ENCODE data around the gene SECISBP2.

The SECISBP2 gene

DNA sequence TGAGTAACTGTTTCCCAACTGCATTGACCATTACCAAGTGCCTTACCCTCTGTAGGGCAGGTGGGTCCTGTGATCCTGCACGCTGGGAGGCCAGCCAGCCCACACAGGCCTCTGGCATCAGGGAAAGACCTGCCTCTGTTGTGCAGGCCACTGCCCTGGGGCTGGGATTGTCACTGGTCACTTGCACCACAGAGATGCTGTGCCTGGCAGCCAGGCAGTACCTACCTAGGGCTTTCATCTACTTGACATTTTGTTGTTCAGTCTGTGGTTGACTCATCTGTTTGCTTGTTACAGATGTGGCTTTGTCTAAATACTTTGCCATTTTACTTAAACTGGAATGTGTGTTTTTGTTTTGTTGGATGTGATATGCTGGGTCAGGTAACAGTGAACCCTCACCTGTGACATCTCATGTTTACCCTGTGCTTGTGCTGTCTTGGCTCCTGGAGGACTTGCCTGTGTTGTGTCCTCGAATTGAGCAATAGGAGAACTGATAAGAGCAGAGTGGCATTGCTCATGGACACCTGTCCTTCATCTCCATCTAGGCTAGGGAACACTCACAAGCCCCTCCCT is 32.8 kb downstream of the SECISBP2 start:
- no peak for DNase-seq (ENCODE audit: low read depth)

DNA sequence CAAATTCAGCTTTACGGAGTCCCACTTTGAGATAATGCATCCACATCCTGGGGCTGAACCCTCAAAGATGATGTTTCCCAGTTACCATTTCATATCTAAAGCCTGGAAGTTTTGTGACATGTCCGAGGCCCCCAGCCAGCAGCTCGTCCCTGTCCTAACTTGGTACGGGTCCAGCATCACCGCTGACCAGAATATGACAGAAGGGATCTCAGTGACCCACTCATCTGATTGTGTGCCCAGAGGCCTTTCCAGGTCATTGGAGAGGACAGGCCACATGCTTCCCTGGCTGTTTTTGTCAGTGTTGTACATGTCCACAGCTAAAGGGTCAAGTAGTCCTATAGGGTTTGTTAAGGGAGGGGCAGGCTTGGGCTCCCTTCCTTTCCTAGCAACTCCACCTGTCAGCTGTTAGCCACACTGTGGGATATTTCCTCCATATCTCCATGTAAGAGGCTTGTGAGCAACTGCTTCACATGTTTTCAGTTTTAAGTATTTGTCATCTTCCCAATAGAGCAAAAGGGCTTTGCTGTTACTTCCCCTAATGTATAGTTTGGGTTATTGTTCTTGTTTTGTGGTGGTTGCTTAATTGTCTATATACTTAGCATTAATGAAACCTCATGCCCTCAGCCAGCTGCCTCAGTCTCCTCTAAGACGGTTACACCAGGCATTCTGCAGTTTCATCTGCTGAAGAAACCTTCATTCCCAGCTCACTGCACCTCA is 33.4 kb downstream of the SECISBP2 start:
- DNase-seq (ENCODE audit: low read depth): no peak

DNA sequence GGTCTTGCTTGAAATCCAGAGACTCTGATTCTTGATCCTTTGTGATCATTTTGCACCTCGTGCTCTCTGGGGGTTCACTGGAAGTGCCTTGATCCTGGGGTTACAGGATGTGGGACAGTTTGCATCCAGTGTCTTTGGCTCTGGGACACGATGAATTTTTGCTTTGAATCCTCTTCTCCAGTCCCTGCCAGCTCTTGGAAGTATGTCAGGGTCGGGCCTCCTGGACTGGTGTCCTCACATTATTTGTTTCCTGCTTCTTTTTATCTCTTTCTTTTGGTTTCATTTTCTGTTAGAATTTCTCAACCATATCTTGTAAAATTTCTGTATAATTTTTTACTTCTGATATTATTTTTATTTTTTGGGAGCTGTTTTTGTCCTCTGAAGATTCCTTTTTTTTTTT is 34.2 kb downstream of the SECISBP2 start:
- no peak for DNase-seq (ENCODE audit: low read depth)

DNA sequence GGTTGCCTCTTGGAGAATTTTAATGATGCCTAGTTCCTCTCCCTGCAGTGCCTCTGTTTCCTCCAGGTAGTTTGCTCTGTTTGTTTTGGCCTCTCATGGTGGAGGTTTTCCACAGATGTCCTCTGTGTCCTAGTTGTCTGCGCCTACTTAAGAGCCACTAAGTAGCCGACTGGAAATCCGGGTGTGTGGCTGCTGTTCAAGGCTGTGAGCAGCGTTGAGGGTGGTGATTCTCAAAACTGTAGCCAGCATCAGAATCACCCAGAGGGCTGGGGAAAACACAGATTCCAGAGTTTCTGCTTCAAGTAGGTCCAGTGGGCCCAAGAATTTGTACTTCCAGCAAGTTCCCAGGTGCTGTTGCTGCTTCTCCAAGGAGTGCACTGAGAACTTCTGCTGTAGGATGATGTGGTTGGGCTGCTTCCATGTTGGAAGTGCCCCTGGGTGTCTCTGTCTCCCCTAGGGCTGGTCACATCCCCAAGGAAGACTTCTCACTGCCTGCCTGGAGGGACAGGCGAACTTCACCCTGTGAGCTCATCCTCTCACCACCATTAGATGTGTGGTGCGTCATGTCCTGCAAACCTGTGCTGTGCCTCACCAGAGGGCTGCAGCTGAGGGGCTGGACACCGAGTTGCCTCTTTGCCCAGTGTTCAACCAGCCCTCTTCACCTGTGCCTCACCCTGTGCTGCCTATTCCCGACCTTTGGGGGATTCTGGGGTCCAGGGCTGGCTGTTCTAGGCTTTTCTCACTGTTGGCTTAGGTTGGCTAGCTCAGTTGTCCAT is 34.8 kb downstream of the SECISBP2 start:
- no peak for DNase-seq (ENCODE audit: low read depth)

DNA sequence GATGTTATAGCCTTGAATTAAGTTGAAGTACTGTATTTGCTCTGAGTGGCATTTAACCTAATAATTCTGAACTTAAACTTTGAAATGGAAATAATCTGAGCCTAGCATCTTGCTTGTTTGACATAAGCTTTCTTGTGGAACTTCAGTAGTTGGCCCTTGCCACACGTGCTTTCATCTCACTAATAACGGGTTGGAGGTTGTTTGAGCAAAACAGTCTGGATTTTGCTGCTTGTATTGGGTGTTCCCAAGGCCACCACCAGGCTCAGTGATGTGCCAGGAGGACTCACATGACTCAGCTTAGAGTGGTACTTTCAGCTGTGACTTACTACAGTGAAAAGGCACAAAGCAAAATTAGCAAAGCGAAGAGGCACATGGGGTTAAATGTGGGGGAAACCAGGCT is 35.7 kb downstream of the SECISBP2 start:
- no peak for DNase-seq (ENCODE audit: low read depth)

DNA sequence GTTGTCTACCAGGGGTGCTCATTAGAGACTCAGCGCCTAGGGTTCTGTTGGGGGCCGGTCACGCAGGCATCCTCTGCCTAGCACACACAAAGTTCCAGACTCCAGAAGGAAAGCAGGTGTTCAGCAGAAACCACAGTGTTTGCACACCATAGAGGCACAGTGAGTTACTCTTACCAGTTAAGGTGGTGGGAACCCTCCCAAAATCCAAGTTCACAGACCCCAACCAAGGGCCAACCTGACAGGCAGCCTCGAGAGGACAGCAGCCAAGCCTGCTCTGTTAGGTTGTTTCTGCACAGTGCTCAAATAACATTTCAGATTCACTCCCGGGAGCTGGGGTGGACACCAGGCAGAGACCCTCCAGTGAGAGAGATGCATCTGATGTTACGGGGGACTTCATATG is 36.2 kb downstream of the SECISBP2 start:
- DNase-seq (ENCODE audit: low read depth): no peak

DNA sequence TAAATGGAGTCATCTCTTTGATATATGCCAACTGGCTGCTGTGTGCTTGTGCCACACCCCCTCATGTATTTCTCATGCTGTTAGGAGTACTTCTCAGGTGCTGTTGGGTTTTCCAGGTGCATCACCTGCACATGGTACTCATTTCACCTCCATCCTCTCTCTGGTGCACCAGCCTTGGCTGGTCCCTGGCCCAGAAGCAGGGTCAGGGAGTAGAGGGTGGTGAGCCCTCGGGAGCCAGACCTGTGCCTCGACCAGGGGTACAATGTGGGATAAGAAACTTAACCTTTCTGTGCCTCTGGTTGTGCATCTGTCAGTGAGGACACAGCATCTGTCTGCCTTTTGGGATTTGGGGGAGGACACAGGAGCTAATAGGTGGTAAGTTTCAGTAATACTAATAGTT is 38.5 kb downstream of the SECISBP2 start:
- no peak for DNase-seq (ENCODE audit: low read depth)

DNA sequence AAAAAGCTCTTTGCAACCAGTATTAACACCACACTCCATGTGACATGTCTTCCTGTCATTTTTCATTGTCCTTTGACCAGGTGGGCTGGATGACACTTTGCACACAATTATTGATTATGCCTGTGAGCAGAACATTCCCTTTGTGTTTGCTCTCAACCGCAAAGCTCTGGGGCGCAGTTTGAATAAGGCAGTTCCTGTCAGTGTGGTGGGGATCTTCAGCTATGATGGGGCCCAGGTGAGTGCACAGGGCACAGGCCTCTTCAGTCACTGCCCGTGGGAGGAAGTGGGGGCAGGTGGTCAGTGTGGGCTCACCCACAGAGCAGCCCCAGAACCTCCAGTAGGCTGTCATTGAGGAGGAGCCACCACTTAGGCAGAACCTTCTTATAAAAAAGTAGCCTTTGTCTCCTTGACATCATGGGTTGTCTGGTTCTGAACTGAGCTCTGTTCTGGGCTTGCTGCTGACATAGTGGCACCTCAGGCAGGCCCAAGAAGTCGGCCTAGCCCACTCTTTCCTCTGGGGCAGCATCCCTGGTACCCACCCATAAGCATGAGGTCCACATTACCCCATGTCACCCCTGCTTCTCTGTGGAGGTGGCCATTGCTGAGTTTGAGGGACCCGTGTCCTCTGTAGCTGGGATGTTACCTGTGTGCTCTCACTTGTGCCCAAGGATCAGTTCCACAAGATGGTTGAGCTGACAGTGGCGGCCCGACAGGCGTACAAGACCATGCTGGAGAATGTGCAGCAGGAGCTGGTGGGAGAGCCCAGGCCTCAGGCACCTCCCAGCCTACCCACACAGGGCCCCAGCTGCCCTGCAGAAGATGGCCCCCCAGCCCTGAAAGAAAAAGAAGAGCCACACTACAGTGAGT is 39.3 kb downstream of the SECISBP2 start:
- DNase-seq (ENCODE audit: low read depth): no peak

DNA sequence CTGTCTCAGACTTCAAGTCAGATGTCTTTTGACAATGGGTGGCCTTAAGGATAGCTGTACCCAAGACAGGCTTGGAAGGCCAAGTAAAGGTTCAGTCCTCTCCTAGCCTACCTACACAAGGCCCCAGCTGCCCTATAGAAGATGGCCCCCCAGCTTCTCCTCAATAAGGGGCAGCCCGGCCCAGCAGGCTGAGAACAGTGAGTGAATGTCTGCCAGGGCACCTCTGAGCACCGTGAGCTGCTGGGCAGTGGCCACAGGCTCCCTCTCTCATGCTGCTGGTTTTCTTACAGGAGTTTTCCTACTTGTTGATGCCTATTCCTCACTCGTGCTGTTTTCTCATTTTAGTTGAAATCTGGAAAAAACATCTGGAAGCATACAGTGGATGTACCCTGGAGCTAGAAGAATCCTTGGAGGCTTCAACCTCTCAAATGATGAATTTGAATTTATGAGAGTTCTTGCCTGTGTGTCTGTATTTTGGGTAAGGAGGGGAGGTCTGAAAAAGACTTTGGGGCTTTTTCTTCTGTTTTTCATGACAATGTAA is 40.1 kb downstream of the SECISBP2 start:
- no peak for DNase-seq (ENCODE audit: low read depth)

DNA sequence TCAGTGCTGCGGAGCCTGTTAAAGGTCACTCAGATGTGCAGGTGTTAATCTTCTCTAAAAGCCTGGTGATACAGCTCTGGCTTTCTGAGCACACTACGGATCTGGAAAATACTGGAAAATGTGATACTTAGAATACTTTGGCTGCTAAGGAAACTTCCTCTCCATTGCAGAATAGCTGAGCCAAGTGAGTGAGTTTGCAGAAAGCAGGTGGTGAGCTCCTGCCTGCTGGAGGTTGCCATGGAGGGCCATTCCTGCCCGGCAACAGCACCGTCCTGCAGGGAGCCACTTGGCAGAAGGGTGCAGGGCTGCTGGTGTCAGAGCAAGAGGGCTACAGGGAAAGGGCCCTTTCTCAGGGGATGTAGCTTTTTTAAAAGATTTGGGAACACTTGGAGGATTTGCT is 40.7 kb downstream of the SECISBP2 start:
- no peak for DNase-seq (ENCODE audit: low read depth)

DNA sequence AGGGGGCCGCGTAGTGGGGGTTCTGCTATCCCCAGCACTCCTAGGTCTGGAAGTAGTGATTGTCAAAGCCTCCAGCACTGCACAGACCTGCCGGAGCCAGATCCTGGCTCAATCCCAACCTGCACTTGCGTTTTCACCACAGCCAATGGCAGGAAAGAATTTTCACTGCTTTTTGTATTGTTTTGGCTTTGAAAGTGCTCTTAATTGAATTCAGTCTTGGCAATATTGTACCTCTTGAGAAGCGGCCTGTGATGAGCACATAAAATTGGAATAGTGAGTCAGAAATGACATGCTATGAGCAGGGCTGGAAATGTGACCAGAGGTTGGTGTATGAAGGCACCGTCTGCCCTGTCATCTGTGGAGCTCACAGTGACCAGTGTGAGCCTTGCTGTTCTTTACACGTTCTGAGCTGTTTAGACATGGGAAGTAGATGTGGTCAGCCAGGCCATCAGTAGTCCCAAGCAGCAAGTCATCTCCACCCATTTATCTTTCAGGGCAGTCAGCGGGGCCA is 41.5 kb downstream of the SECISBP2 start:
- no peak for DNase-seq (ENCODE audit: low read depth)

DNA sequence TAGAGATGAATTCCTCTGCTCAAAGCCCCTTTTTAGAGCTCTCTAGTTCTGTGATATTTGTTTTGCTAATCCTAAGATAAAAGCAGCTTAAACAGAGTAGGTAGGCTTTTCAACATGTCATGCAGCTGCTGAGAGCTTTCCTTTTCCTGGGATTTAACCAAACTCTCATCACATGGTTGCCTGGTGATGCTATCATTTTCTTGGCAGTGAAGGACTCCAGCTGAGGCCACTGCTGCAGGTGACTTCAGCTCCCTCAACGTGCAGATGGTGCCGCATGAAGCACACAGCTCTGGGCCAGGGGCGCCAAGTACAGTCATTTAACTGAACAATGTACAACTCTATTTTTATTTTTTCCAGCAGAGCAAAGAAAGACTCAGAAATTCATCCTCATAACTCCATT is 42.2 kb downstream of the SECISBP2 start:
- DNase-seq (ENCODE audit: low read depth): no peak

DNA sequence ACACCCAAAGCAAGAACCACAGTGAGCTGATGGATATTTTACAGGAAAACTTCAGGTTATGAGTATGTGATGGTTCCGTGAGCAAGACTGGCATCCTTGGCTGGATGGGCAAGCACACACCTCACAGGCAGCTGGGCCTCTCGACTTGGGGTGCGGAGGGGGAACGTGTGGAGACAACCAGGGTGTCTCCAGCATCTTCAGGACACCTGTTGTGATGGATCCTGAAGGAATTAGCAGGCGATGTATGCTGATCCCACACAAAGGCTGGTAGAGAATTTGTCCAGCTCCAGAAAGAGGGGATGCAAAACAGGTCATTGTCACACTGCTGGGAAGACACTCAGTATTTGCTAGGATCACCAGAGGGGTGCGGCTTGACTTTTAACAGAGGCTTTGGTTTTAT is 42.7 kb downstream of the SECISBP2 start:
- DNase-seq (ENCODE audit: low read depth): no peak

DNA sequence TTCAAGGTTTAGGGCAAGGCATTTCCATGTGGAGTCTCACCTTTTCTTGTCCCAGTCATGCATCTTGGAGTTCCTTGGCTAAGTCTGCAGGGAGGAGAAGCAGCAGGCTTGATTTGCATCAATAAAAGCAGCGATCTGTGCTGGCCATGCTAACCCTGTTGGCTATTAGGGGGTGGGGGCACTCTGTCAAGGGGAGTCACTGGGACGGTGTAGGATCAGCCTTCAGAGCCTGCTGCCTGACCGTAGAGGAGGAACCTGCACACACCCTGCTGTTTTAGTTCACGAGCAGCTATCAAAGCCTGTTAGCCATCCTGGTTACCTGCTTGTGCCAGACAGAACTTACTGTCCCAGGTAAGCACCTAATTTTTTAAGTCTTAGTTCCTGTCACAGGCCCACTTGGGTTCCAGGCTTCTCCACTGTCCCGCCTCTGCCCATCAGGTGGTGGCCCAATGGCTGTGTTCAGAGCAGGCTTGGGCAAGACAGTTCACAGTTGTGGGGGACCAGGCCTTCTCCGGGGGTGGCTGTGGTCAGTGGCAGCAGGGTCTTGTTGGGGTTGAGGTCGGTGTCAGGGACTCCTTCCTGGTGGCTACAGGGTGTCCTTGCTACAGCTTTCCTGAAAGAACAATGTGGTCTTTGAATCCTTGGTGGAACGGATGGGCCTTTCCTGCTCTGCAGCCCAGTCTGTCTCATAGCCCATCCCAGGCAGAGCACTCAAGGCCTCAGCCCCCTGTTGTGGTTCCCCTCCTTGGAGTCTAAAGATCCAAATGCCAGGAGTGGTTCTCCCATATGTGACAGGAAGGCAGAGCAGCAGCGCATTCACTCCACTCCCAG is 43.7 kb downstream of the SECISBP2 start:
- DNase-seq (ENCODE audit: low read depth): no peak

DNA sequence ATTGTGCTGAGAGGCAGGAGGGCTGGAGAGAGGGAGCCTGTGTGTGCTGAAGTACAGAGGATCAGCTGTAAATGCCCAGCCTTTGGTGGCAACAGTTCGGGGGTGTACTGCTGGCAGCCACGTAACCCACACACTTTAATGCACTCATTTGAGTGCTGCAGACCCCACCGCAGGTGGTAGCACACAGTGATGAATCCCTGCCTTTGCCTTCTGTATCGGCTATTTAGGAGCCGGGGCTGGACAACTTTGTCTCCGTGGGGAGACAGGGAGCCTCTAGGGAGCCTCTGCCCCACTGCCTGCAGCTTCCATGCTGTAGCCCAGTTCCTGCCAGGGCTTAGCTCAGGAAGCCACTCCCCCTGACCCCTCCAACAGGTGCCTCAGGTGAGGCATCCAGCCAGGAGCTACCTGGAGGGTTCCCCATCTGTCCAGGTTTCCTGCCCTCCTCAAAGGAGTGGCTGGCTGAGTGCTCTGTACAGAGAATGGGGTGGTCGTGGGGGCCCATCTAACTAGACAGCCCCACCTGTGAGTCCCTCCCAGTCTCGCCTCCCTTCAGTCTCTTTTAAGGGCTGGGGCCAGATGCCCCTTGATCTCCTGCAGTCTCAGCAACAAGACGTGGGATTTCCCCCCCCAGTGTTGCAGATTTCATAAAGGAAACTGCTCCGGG is 44.5 kb downstream of the SECISBP2 start:
- DNase-seq (ENCODE audit: low read depth): no peak

DNA sequence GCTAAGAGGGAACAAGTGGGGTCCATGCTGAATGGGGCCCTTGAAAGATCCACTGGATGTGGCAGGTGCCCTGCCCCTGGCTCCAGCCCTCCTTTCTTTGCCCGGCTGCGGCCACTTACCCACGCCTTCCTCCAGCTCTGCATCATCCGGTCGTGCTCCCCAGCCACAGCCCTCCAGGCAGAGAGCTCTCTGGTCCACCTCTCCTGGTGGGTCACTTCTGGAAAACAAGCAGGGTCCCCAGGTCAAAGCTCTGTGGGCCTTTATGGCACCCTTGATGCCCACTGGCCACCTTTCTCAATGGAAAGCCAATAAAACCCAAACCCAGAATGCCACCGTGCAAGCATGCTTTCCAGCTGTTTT is 45.0 kb downstream of the SECISBP2 start:
- no peak for DNase-seq (ENCODE audit: low read depth)

DNA sequence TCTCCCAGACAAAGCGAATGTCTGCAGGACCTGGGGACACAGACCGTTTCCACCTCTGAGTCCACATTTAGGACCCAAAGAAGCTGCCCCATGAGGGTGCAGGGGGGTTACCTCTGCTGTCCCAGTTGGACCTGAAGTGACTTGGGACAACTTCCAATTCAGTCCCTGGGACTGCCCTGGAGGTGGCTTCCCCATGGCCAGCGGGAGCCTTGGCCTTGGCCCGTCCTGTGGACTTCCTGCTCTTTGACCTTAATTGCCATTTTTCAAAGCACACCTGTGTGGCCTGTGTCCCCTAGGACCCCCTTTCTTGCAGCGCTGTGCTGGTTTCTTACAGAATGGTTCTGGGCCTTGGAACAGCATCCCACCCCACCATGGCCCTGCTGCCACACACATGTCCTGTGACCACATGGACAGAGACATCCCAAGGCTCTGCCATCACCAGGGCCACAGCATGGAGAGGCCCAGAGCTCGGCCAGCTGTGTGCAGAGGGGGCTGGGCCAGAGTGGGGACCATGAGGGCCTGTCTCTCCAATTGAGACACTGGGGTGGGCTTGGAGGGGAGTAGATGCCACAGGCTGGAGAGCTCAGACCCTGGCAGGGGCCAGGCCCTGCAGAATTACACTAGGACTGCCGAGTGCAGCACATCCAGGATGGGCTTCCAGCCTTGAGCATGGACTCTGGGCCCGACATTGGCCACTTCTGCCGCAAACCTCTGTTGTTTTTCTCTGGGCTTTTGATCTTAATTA is 45.8 kb downstream of the SECISBP2 start:
- no peak for DNase-seq (ENCODE audit: low read depth)

DNA sequence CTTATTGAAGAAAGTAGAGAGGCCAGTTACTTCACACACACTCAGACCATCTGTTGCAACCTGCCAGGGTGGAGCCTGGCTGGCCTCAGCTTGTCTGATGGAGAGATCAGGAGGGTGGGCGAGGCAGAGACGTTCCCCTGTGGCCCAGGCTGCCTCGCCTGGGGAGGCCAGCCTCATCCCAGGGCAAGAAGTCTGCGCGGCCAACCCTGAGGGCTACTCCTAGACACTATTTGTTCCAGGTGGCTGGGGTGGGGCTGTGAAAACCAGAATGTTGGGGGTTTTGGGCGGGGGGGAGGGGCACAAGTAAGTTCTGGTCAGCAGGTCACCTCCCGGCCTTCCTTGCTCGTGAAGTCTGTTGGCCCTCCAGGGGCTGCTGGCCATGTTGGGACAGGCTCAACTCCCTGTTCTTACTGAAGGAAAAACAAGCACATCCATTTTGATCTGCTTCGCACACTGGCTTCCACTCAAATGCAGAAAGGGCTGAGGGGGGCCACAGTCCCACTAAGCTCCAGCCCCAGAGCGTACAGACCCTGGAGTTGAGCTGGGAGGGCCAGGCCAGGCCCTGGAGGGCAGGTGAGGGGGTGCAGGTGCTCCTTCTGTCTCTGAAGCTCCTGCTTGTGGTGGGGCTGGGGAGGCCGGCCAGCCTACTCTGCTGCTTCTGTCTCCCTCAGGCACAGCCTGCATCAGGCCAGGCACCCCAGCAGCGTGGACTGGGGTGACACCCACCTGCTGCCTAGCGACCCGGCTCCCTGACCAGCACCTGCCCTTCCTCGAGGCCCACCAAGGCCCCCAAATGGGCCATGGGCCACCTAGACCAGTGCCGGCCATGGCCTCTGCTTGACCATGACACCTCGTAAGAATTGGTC is 46.6 kb downstream of the SECISBP2 start:
- no peak for DNase-seq (ENCODE audit: low read depth)

DNA sequence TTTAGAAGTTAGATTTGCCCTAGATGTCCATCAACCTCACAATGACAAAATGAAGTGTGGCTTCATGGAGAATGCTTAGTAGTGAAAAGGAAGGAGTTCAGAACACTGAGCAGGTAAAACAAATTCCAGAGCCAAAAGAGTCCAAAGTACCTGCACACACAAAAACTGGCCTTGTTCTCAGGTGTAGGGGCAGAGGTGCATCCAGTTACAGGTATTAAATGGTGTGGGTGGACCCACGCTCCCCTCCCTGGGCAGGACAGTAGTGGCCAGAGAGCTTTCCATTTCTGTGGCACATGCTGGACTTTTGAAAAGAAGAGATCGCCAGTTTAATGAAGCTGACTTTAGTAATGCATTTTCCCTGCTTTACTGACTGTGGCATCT is 47.2 kb downstream of the SECISBP2 start:
- DNase-seq (ENCODE audit: low read depth): no peak
